ENCODE measurements around the gene POLRMT. TPM values are rescaled to one million over a fixed set of nuclear protein-coding genes. Genes with fewer than 3 reads are reported as not detected.

POLRMT gene
- total RNA-seq, 1 experiment from 2014 or later: 104 TPM

GRCh38 chr19:620166-620862 lies 13.0 kb downstream of the POLRMT start:
- no peak overlapping the region for H3K14ac ChIP-seq (ENCODE audit: insufficient read depth, low read length)
- H4K91ac ChIP-seq (ENCODE audit: insufficient read length, low read depth, low read length): no peak overlapping the region
- no peak overlapping the region for H3T11ph ChIP-seq (ENCODE audit: low read length)
- Mint-ChIP-seq H3K27ac (no peak overlapping the region), H3K4me1 (no peaks in the 10 kb centered on the region), H3K9me3 (no peaks in the 10 kb centered on the region), H3K4me3 (no peak overlapping the region), H3K36me3 (ENCODE audit: insufficient read depth in 1 of 3, low read depth in 3 of 3) (peaks cover 24 to 55% (median 41%) of the 10 kb centered on the region in 3 experiments), H3K27me3 (ENCODE audit: low read depth) (no peaks in the 10 kb centered on the region)
- H3K23ac ChIP-seq (ENCODE audit: insufficient read length, low read depth, low read length): no peak overlapping the region
- no peaks in the 10 kb centered on the region for H3K79me2 ChIP-seq (ENCODE audit: insufficient read depth, low read length)
- H3K18ac ChIP-seq (ENCODE audit: insufficient read length, low read depth, low read length): no peak overlapping the region
- no peak overlapping the region for H2BK120ac ChIP-seq (ENCODE audit: low read depth, low read length, poor library complexity, severe bottlenecking)
- no peaks in the 10 kb centered on the region for H4K20me1 ChIP-seq (ENCODE audit: control insufficient read depth, insufficient read depth, insufficient read length)
- no peaks in the 10 kb centered on the region for H3K27me3 ChIP-seq (ENCODE audit: insufficient read depth, low read length)
- no peak overlapping the region for H3K9ac ChIP-seq (ENCODE audit: extremely low read depth, insufficient read length, low read length)
- H2BK5ac ChIP-seq (ENCODE audit: insufficient read length, low read length): no peak overlapping the region
- H3K9me3 ChIP-seq (ENCODE audit: control insufficient read depth, low read depth, low read length): no peaks in the 10 kb centered on the region
- no peaks in the 10 kb centered on the region for H3K4me1 ChIP-seq (ENCODE audit: insufficient read depth, low read length)
- no peak for DNase-seq
- H3K27ac ChIP-seq (ENCODE audit: insufficient read length, low read depth, low read length): no peak overlapping the region
- no peak overlapping the region for H2BK15ac ChIP-seq (ENCODE audit: low read depth, low read length)
- no peak overlapping the region for H4K5ac ChIP-seq (ENCODE audit: insufficient read length, low read depth, low read length)
- H3K4me2 ChIP-seq (ENCODE audit: insufficient read depth, insufficient read length, low read length): no peak overlapping the region
- H4K8ac ChIP-seq (replicated peaks; ENCODE audit: insufficient read length, low read depth, low read length): no peak overlapping the region
- no peak overlapping the region for H2AFZ ChIP-seq (ENCODE audit: low read length)
- no peak overlapping the region for H2AK5ac ChIP-seq (ENCODE audit: insufficient read length, low read length)
- no peak overlapping the region for H3K4ac ChIP-seq (ENCODE audit: low read depth, low read length)
- H3K79me1 ChIP-seq (ENCODE audit: insufficient read depth, low read depth, low read length, poor library complexity, severe bottlenecking): no peaks in the 10 kb centered on the region
- no CpG with 5 or more reads among the region's 51 CpGs for WGBS (ENCODE audit: extremely low coverage, insufficient read length, low lambda C conversion rate)
- H3K23me2 ChIP-seq (ENCODE audit: insufficient read length, low read depth, low read length, poor library complexity, severe bottlenecking): no peaks in the 10 kb centered on the region
- H2BK20ac ChIP-seq (ENCODE audit: low read depth, low read length, poor library complexity, severe bottlenecking): no peak overlapping the region
- H3K56ac ChIP-seq (ENCODE audit: insufficient read length, low read depth, low read length): no peak overlapping the region
- TF ChIP-seq, protein P1, sequence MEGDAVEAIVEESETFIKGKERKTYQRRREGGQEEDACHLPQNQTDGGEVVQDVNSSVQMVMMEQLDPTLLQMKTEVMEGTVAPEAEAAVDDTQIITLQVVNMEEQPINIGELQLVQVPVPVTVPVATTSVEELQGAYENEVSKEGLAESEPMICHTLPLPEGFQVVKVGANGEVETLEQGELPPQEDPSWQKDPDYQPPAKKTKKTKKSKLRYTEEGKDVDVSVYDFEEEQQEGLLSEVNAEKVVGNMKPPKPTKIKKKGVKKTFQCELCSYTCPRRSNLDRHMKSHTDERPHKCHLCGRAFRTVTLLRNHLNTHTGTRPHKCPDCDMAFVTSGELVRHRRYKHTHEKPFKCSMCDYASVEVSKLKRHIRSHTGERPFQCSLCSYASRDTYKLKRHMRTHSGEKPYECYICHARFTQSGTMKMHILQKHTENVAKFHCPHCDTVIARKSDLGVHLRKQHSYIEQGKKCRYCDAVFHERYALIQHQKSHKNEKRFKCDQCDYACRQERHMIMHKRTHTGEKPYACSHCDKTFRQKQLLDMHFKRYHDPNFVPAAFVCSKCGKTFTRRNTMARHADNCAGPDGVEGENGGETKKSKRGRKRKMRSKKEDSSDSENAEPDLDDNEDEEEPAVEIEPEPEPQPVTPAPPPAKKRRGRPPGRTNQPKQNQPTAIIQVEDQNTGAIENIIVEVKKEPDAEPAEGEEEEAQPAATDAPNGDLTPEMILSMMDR (conservative IDR thresholded peaks at IDR 0.05): no peak
- no peak overlapping the region for H2BK12ac ChIP-seq (ENCODE audit: insufficient read length, low read depth, low read length)
